OCI-LY1 (cell line): Measurements from ENCODE around the gene B9D2.

Experiments
- EZH2 ChIP-seq: fragments of 200-600 bp; sonication (generic), shearing (Covaris generic); IDR thresholded peaks from 2 replicates; pipeline ENCODE4 v1.8.0; 2017; ENCODE audit warnings: borderline replicate concordance, mixed run types, mild to moderate bottlenecking, antibody characterized with exemption, low read length, moderate library complexity, mixed read lengths
- TF ChIP-seq, protein P1 (sequence below): fragments of 200-600 bp; sonication (generic), shearing (Covaris generic); IDR thresholded peaks from 2 replicates; pipeline ENCODE4 v1.5.1; 2017; ENCODE audit warnings: mild to moderate bottlenecking, antibody characterized with exemption, low read length, moderate library complexity, mixed read lengths

DNA sequence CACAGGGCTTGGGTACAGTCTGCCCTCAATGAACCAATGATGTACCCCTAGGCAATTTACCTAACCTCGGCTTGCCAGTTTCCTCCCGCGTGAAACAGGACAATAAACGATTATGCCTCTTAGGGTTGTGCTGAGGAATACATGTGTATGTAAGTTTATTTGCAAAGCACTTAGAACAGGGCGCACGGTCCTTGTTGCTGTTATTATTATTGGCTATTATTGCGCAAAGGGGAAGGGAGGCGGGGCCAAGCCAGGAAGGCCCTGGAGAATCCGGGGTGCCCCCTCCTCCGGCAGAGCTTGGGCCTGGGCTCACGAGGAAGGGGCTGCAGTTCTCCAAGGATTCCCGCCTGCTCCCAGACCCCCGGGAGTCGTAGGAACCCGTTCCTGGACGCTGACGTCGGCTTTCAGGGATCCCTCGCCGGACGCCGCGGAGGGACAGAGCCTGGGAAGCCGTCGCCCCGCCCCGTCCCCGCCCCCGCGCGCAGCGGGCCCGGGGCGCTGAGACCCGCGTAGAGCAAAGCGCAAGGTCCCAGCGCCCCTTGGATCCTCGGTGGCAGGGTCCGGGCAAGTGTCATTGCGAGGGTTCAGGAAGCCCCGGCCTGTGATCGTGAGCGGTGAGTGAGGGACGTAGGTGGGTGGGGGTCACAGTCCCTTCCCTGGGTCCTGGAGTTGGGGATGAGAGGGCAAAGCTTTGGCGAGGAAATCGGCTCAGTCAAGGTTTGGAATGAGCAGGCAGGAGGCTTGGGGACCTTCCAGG lies 12.5 kb upstream of the B9D2 start, which contains the start of gene TMEM91:
- TF ChIP-seq, protein P1, sequence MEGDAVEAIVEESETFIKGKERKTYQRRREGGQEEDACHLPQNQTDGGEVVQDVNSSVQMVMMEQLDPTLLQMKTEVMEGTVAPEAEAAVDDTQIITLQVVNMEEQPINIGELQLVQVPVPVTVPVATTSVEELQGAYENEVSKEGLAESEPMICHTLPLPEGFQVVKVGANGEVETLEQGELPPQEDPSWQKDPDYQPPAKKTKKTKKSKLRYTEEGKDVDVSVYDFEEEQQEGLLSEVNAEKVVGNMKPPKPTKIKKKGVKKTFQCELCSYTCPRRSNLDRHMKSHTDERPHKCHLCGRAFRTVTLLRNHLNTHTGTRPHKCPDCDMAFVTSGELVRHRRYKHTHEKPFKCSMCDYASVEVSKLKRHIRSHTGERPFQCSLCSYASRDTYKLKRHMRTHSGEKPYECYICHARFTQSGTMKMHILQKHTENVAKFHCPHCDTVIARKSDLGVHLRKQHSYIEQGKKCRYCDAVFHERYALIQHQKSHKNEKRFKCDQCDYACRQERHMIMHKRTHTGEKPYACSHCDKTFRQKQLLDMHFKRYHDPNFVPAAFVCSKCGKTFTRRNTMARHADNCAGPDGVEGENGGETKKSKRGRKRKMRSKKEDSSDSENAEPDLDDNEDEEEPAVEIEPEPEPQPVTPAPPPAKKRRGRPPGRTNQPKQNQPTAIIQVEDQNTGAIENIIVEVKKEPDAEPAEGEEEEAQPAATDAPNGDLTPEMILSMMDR = no peak
- TF ChIP-seq EZH2 = no peak
